Adrenal gland (tissue), 12 donors: ENCODE measurements around the gene MAP2K5. TPM values are rescaled to one million over a fixed set of nuclear protein-coding genes. Genes with fewer than 3 reads are reported as not detected.

ENCODE experiments used
- DNase-seq, 7 donors: peaks; one replicate each; pipeline ENCODE4 v3.0.0-alpha.2; 2019 to 2020
- H3K27ac ChIP-seq, 5 donors: fragments of 200-600 bp; sonication (generic) in 4 of 5; 1 replicate in 3 of 5; 2 replicates in 2 of 5; pipeline versions ENCODE4 v1.5.1 to v1.8.0; 2016 to 2020; ENCODE audit warnings: mild to moderate bottlenecking in 1 of 5
- H3K27me3 ChIP-seq: fragments of 200-600 bp; 2 replicates; pipeline ENCODE4 v1.8.0; 2021
- H3K36me3 ChIP-seq, 2 donors: fragments of 200-600 bp; replicated peaks in 1 of 2; 1 replicate in 1 of 2; 2 replicates in 1 of 2; pipeline versions ENCODE4 v1.5.1 to v1.8.0; 2018 to 2022
- H3K4me1 ChIP-seq, 2 donors: fragments of 200-600 bp; replicated peaks in 1 of 2; 1 replicate in 1 of 2; 2 replicates in 1 of 2; pipeline versions ENCODE4 v1.5.1 to v1.8.0; 2018 to 2021
- H3K4me3 ChIP-seq, 4 donors: fragments of 200-600 bp; sonication (generic) in 3 of 4; one replicate each; pipeline ENCODE4 v1.5.1; 2016 to 2018
- H3K9me3 ChIP-seq, 3 donors: fragments of 200-600 bp; sonication (generic) in 1 of 3; replicated peaks in 1 of 3; 1 replicate in 2 of 3; 2 replicates in 1 of 3; pipeline versions ENCODE4 v1.5.1 to v1.8.0; 2016 to 2021
- CTCF ChIP-seq, 6 experiments: fragments of 450-650 bp in 4 of 6; fragments of 200-600 bp in 2 of 6; sonication (generic) in 1 of 6; IDR thresholded peaks; 1 replicate in 5 of 6; 2 replicates in 1 of 6; pipeline versions ENCODE4 v1.5.1 to v1.8.0; 2016 to 2021; ENCODE audit warnings: antibody characterized with exemption in 6 of 6, mild to moderate bottlenecking in 2 of 6, moderate library complexity in 1 of 6
- POLR2A ChIP-seq, 2 donors: fragments of 450-650 bp; IDR thresholded peaks; one replicate each; pipeline ENCODE4 v1.6.1; 2017; ENCODE audit warnings: antibody characterized with exemption in 2 of 2, mild to moderate bottlenecking in 2 of 2, moderate library complexity in 1 of 2
- WGBS, 4 donors: extraction: QIAGEN DNeasy Blood & Tissue Kit in 2 of 4; methylation state at CpG; one replicate each; pipeline versions ENCODE4 v1.1.5 to v1.1.7; 2013 to 2017; 5-methylcytosine and 5-hydroxymethylcytosine counted together
- intact Hi-C, 2 donors: fragments of 100-400 bp; cut with DNase I; formaldehyde crosslinking; loops; one replicate each; pipeline versions ENCODE4 v1.14.1 to v1.15.0; 2022 to 2023
- polyA plus RNA-seq, 3 donors: library from polyadenylated mRNA; stranded (reverse); fragments of 200-250 nt in 2 of 3; fragments of 350-450 nt in 1 of 3; fragmentation: Illumina TruSeq in 1 of 3; extraction: RNeasy Lipid Tissue Mini Kit (QIAGEN cat#74804) in 1 of 3; gene quantifications; one replicate each; pipeline ENCODE4 v1.2.3, GENCODE V29; 2013 to 2014
- total RNA-seq, 9 donors: library from RNA; depleted of rRNA in 4 of 9; stranded (reverse); fragments of >200 nt in 4 of 9; fragments of 120-200 nt in 1 of 9; fragmentation: NEBNext Ultra II Directional in 1 of 9; extraction: Animal tissue kit (Norgen Biotek cat#: 25700) in 1 of 9; gene quantifications; one replicate each; pipeline versions ENCODE4 v1.1.0 to v1.2.4, GENCODE V29; 2013 to 2023
- donor health status: healthy with polysubstance abuse.
- donor health status: Bipolar disorder and iron deficiency.
- donor health status: DM: yes; HTN: yes; CAD: no.
- donor health status: DM: no; HTN: no; CAD: no.
- donor health status: DM: no; HTN: no; CAD: no.
- donor health status: DM: yes; HTN: yes; CAD: no.

MAP2K5 gene
- total and polyA plus RNA-seq, 12 donors: 10.3 to 33.8 (median 17.0) TPM

- Histone ChIP-seq H3K27me3 (no peaks in the 10 kb centered on the region), H3K36me3 (no peaks in the 10 kb centered on the region), H3K27ac (no peak overlapping the region), H3K4me3 (no peak overlapping the region), H3K4me1 (peaks cover 0 to 19% of the 10 kb centered on the region in 2 donors), H3K9me3 (no peaks in the 10 kb centered on the region)
- TF ChIP-seq CTCF (IDR thresholded peaks at IDR 0.05): no peak
- TF ChIP-seq POLR2A (IDR thresholded peaks at IDR 0.05): no peak
- 98 to 100% (median 98%) methylated on average over 3 of the region's 3 CpGs for WGBS, 4 donors
- intact Hi-C loops: no loop called here
- no peak for DNase-seq
Observed at GRCh38 chr15:67740405-67740804, 197.9 kb downstream of the MAP2K5 start.

GRCh38 chr15:67741308-67741707 lies 198.8 kb downstream of the MAP2K5 start:
- 68 to 93% (median 81%) methylated on average over 2 of the region's 2 CpGs for WGBS, 4 donors
- TF ChIP-seq CTCF (IDR thresholded peaks at IDR 0.05) (no peak), POLR2A (IDR thresholded peaks at IDR 0.05) (no peak)

GRCh38 chr15:67743558-67743957 lies 201.1 kb downstream of the MAP2K5 start:
- Histone ChIP-seq H3K9me3 (no peaks in the 10 kb centered on the region), H3K4me1 (peaks cover 0 to 31% of the 10 kb centered on the region in 2 donors), H3K27me3 (no peaks in the 10 kb centered on the region), H3K4me3 (no peak overlapping the region), H3K27ac (no peak overlapping the region), H3K36me3 (no peaks in the 10 kb centered on the region)
- intact Hi-C loops: no loop called here
- TF ChIP-seq CTCF (IDR thresholded peaks at IDR 0.05): no peak
- TF ChIP-seq POLR2A (IDR thresholded peaks at IDR 0.05): no peak
- DNase-seq: no peak

More at GRCh38 chr15:67741308-67741707, 198.8 kb downstream of the MAP2K5 start:
- H3K4me1 ChIP-seq: peaks cover 0 to 28% of the 10 kb centered on the region in 2 donors
- H3K27ac ChIP-seq: no peak overlapping the region
- DNase-seq: no peak
- no peaks in the 10 kb centered on the region for H3K36me3 ChIP-seq
- intact Hi-C loops: no loop called here
- H3K9me3 ChIP-seq: no peaks in the 10 kb centered on the region
- H3K27me3 ChIP-seq: no peaks in the 10 kb centered on the region
- H3K4me3 ChIP-seq: no peak overlapping the region

GRCh38 chr15:67744331-67745072 lies 202.0 kb downstream of the MAP2K5 start:
- peak in 1 of 7 donors; percentile 12 for DNase-seq
- Histone ChIP-seq H3K36me3 (no peaks in the 10 kb centered on the region), H3K27ac (no peak overlapping the region), H3K4me1 (peaks cover 0 to 31% of the 10 kb centered on the region in 2 donors), H3K27me3 (no peaks in the 10 kb centered on the region), H3K4me3 (no peak overlapping the region), H3K9me3 (no peaks in the 10 kb centered on the region)
- intact Hi-C loops: no loop called here
- TF ChIP-seq POLR2A (IDR thresholded peaks at IDR 0.05) (no peak), CTCF (IDR thresholded peaks at IDR 0.05) (no peak)
- WGBS, 4 donors: 72 to 85% (median 81%) methylated on average over 1 of the region's 1 CpG
